Left kidney (tissue), 2 donors: ENCODE results near the gene IL17B. TPM values are rescaled to one million over a fixed set of nuclear protein-coding genes. Genes with fewer than 3 reads are reported as not detected.

Source experiments
- DNase-seq: peaks from one replicate; pipeline ENCODE4 v3.0.0-alpha.2; 2013
- polyA plus RNA-seq: library from polyadenylated mRNA; unstranded; fragments of 120-200 nt; gene quantifications from one replicate; pipeline ENCODE4 v1.2.1, GENCODE V29; 2013; ENCODE audit not compliant: insufficient read length

Gene IL17B
- polyA plus RNA-seq, 1 donor: 1.4 TPM

- peak; percentile 86 for DNase-seq
These were observed 21.5 kb downstream of the IL17B start, which contains the start of gene PCYOX1L for GRCh38 chr5:149357370-149358293. Gene PCYOX1L (plus strand): TSS chr5:149358046. CDS start chr5:149358069, 23 bp downstream.

DNA sequence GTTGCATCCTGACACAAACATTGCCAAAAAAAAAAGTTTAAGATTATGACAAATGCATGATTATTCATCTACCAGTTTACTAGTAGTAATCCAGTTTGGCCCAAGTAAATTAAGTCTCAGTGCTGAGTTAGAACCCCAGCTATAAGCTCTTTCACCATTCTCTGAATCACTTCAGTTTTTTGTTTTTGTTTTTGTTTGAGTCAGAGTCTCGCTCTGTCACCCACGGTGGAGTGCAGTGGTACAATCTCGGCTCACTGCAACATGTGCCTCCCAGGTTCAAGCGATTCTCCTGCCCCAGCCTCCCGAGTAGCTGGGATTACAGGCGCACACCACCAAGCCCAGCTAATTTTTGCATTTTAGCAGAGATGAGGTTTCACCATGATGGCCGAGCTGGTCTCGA is 22.7 kb downstream of the IL17B start:
- no peak for DNase-seq

DNA sequence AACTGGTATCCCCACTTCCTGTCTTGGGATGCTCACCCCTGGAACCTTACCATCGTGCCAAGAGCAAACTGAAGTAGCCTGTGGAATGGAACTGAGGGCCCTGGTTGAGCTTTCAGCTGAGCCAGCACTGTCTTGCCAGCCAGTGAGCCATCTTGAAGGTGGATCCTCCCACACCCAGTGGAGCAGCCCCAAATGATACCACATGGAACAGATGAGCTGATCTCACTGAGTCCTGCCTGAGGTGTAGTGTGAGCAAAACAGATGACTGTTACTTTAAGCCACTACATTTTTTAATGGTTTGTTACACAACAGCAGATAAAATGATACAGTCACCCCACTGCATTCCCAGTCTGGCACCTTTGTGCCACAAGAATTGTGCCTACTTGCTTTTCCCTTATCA is 23.4 kb downstream of the IL17B start:
- no peak for DNase-seq

DNA sequence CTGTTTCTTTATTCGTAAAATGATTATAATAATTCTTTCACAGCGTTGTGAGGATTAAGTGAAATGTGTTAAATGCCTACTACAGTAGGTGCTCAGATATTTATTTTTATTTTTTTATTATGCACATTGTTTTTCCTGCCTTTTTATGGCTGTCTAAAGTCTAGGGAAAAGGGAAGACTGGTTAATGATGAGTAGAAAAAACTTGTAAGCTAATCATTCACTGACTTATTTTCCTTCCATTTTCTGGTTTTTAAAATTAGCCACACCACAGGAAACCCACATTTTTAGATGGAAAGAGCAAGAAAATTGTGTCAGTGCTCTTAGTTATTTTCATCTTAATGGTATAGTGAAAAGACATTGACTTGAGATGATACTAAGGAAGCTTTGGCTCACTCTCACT is 25.2 kb downstream of the IL17B start:
- DNase-seq: no peak

DNA sequence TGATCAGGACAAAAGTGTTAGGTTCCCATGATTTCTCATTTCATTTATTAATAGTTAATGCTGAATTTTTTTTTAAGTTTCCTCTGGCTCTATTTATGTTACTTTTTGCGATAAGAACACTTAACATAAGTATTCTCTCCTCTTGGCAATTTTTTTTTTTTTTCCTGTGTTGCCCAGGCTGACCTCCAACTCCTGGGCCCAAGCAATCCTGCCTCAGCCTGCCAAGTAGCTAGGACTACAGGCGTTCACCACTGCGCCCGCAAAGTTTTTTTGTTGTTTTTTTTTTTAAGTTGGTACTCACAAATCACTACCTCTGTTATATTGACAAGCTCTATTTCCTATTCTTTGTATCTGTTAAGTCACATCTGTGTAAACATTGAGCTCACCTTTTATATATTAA is 26.9 kb downstream of the IL17B start:
- no peak for DNase-seq

- DNase-seq: no peak
These were observed 29.7 kb downstream of the IL17B start for GRCh38 chr5:149349382-149349781.

DNA sequence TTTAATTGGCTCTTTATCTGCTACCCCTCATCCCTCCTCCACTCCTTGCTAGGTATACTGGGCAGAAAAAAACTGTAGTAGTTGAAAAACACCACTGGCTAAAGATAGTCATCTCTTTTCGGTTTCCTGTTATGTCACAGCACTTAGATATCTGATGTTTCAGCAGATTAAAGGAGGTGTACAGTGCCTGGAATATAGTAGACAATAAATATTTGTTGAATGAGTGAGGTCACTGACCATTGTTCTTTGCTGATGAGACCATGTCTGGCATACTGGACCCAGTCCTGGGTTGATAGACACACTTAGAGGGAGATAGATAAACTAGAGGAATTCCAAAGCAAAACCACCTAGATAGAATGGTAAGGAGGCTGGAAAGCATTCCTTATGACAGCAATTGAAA is 30.6 kb downstream of the IL17B start:
- DNase-seq: no peak

- no peak for DNase-seq
These were observed 33.2 kb downstream of the IL17B start for GRCh38 chr5:149345892-149346222.

GRCh38 chr5:149345147-149345891 is 33.8 kb downstream of the IL17B start, which contains the start of gene GRPEL2:
Gene GRPEL2 (plus strand): TSS chr5:149345499. CDS start chr5:149345540, 41 bp downstream.
- peak; percentile 95 for DNase-seq

- no peak for DNase-seq
These were observed 34.9 kb downstream of the IL17B start for GRCh38 chr5:149344151-149344550.

GRCh38 chr5:149341876-149342275 is 37.2 kb downstream of the IL17B start:
- no peak for DNase-seq

GRCh38 chr5:149340920-149341319 is 38.2 kb downstream of the IL17B start:
- no peak for DNase-seq

GRCh38 chr5:149338364-149338763 is 40.7 kb downstream of the IL17B start:
- DNase-seq: no peak

GRCh38 chr5:149337736-149338135 is 41.4 kb downstream of the IL17B start:
- no peak for DNase-seq

DNA sequence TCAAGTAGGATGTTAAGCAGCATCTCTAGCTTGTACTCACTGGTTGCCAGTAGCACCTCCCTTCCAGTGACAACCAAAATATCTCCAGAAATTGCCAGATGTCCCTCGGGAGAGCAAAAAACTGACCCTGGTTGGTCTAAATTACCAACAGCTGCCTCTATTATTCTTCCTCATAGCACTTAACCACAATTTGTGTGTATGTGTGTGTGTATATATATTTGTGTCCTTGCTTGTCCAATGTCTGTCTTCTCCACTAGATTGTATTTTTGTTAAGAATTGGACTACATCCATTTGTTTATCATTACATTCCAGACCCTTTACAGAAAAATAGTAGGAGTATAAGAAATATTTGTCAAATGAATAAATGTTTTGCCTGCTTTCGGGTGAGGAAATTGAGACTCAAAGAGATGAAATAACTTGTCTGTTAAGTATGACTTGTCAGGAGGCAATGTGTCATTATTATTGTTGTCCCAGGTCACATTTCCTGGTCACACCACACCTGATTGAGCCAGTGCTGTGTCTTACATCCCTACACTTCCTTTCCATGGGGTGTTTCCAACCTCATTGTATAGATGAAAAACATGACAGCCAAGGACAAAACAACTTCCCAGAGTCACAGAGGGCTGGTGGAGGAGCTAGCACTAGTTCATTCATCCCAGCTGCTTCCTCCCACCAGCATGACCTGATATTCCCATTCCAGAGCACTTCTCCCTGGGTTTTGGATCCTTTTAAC is 45.2 kb downstream of the IL17B start:
- DNase-seq: no peak

DNA sequence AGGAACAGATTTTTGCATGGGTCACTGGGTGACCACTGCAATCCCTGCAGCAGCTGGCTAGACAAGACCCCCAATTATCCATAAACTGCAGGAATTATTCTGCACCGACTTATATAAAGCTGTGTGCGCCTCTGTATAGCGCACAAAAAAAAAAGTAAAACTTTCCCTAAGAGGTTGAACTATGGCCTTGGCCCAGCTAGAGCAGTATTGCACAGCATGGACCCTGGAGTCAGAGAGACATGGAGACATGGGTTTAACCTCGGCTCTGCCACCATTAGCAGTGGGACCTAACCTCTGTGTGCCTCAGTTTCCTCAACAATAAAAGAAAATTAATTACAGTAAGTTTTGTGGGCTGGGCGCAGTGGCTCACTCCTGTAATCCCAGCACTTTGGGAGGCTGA is 50.9 kb downstream of the IL17B start:
- DNase-seq: no peak

GRCh38 chr5:149326611-149327010 is 52.5 kb downstream of the IL17B start:
- DNase-seq: no peak

DNA sequence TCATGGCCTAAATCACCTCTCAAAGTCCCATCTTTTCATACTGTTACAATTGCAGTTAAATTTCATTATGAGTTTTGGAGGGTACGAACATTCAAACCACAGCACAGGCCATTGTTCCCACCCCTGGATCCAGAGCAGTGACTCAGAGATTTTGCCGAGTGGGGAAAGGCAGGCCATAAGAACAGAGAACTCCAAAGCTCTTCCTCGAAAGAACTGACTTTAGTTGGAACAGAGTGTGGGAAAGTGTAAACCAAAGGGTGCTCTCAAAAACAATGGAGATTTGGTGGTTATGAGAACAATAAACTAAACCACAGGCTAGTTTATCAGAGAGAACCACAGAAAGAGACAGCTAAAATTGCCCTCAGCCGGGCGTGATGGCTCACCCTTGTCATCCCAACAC is 53.2 kb downstream of the IL17B start:
- no peak for DNase-seq

- DNase-seq: no peak
These were observed 53.8 kb downstream of the IL17B start for GRCh38 chr5:149325166-149325735.

DNA sequence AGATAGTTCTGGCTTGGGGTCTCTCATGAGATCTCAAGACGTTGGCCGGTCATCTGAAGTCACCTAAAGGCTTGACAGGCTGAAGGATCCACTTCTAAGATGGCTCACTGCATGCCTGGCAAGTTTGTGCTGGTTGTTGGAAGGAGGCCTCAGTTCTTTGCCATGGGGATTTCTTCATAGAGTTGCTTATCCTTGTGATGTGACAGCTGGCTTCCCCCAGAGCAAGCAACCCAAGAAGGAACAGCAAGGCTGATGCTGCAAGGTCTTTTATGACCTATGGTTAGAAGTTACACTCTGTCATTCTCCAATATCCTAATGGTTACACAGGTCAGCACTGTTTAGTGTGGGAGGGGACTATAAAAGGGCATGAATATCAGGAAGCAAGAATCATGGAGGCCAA is 54.5 kb downstream of the IL17B start:
- no peak for DNase-seq
